Thyroid gland (tissue), 4 donors: ENCODE data around the gene CCDC83. TPM values are rescaled to one million over a fixed set of nuclear protein-coding genes. Genes with fewer than 3 reads are reported as not detected.

Source experiments
- DNase-seq, 2 donors: peaks; one replicate each; pipeline ENCODE4 v3.0.0-alpha.2; 2019
- H3K27ac ChIP-seq, 3 donors: fragments of 200-600 bp; sonication (generic); 1 replicate in 2 of 3; 2 replicates in 1 of 3; pipeline ENCODE4 v1.5.1; 2016 to 2019; ENCODE audit warnings: mild to moderate bottlenecking in 1 of 3, moderate library complexity in 1 of 3
- H3K27me3 ChIP-seq: fragments of 200-600 bp; sonication (generic); one replicate; pipeline ENCODE4 v1.5.1; 2019
- H3K36me3 ChIP-seq, 2 donors: fragments of 200-600 bp; sonication (generic); one replicate each; pipeline ENCODE4 v1.5.1; 2016 to 2019
- H3K4me1 ChIP-seq, 2 donors: fragments of 200-600 bp; sonication (generic); one replicate each; pipeline ENCODE4 v1.5.1; 2017 to 2019
- H3K4me3 ChIP-seq, 3 donors: fragments of 200-600 bp; sonication (generic); replicated peaks in 1 of 3; 1 replicate in 2 of 3; 2 replicates in 1 of 3; pipeline ENCODE4 v1.5.1; 2016; ENCODE audit warnings: mild to moderate bottlenecking in 1 of 3
- H3K9me3 ChIP-seq: fragments of 200-600 bp; sonication (generic); one replicate; pipeline ENCODE4 v1.5.1; 2017
- POLR2A ChIP-seq, 2 donors: fragments of 450-650 bp; IDR thresholded peaks; one replicate each; pipeline ENCODE4 v1.6.1; 2017; ENCODE audit warnings: antibody characterized with exemption in 2 of 2, mild to moderate bottlenecking in 2 of 2, moderate library complexity in 1 of 2
- WGBS, 2 donors: methylation state at CpG; one replicate each; pipeline ENCODE4 v1.1.5; 2017; 5-methylcytosine and 5-hydroxymethylcytosine counted together
- intact Hi-C: fragments of 100-400 bp; cut with DNase I; formaldehyde crosslinking; loops from one replicate; pipeline ENCODE4 v1.15.1; 2023
- total RNA-seq, 4 donors: library from RNA; depleted of rRNA; stranded (reverse); fragments of >200 nt; gene quantifications; one replicate each; pipeline ENCODE4 v1.2.3, GENCODE V29; 2016
- TF ChIP-seq, protein P1 (sequence below), 6 experiments: fragments of 200-600 bp in 3 of 6; fragments of 450-650 bp in 3 of 6; sonication (generic) in 3 of 6; IDR thresholded peaks; one replicate each; pipeline ENCODE4 v1.5.1; 2016 to 2019; ENCODE audit warnings: antibody characterized with exemption in 6 of 6, mild to moderate bottlenecking in 2 of 6, inconsistent platforms in 1 of 6, moderate library complexity in 1 of 6

CCDC83 gene
- total RNA-seq, 4 donors from 2014 or later: not detected

DNA sequence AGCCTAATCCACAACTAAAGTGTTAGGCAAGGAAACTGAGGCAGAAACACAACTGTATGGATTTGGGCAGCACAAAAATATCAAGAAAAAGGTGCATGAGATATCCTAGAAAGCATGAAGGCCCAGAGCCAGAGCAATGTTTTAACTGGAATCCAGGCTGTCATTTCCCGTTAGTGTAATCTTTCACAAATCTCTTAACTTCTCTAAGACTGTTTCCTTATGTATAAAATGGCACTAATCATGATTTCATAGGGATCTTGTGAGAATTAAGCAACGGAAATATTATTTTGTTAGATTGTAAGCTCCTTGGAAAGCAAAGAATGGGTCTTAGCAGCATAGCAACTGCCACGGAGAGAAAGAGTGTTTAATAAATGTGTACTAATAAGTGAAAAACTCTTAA, 29.6 kb upstream of the CCDC83 start:
- H3K4me1 ChIP-seq: peaks cover 0 to 6% of the 10 kb centered on the region in 2 donors
- DNase-seq: no peak
- TF ChIP-seq, protein P1, sequence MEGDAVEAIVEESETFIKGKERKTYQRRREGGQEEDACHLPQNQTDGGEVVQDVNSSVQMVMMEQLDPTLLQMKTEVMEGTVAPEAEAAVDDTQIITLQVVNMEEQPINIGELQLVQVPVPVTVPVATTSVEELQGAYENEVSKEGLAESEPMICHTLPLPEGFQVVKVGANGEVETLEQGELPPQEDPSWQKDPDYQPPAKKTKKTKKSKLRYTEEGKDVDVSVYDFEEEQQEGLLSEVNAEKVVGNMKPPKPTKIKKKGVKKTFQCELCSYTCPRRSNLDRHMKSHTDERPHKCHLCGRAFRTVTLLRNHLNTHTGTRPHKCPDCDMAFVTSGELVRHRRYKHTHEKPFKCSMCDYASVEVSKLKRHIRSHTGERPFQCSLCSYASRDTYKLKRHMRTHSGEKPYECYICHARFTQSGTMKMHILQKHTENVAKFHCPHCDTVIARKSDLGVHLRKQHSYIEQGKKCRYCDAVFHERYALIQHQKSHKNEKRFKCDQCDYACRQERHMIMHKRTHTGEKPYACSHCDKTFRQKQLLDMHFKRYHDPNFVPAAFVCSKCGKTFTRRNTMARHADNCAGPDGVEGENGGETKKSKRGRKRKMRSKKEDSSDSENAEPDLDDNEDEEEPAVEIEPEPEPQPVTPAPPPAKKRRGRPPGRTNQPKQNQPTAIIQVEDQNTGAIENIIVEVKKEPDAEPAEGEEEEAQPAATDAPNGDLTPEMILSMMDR (IDR thresholded peaks at IDR 0.05): no peak
- no peak for TF ChIP-seq POLR2A (IDR thresholded peaks at IDR 0.05)
- H3K36me3 ChIP-seq: no peaks in the 10 kb centered on the region
- 77 to 81% methylated on average over 3 of the region's 3 CpGs for WGBS, 2 donors
- H3K4me3 ChIP-seq: no peak overlapping the region
- no peaks in the 10 kb centered on the region for H3K9me3 ChIP-seq
- H3K27me3 ChIP-seq: no peaks in the 10 kb centered on the region
- intact Hi-C loops: no loop called here
- H3K27ac ChIP-seq: no peak overlapping the region

DNA sequence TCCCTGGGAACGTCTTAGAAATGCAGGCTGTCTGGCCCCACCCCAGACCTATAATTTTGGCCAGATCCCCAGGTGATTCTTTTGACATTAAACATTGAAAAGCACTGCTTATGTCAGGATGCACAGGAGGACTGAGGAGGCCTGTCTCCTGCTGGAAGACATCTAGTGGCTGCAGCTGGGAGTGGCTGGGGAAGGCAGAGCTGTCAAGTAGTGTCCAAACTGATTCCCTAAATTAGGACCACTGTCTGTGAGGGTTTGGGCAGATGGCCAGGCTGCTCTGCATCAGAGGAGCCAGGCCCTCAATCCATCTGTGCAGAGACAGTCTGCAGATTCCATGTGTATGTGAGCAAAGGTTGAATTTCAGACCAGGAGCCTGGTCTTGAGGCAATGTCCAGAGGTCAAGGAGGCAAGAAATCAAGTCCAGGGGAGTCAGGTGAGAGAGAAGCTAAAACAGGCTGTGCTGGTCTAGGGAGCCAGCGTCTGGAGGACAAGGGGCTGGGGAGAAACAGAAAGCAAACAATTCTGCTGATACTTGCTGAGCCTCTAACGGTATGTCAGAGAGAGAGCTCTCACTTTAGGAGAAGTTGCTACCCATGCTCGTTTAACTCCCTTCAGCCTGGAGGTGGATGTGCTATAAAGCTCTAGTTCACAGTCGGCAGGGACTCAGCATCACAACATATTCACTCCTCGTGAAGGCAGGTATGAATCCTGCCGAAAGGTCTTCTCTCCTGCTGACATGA, 28.9 kb upstream of the CCDC83 start:
- 62% methylated on average over 7 of the region's 7 CpGs for WGBS, 2 donors
- H3K4me3 ChIP-seq: no peak overlapping the region
- intact Hi-C loops: no loop called here
- peaks cover 0 to 6% of the 10 kb centered on the region in 2 donors for H3K4me1 ChIP-seq
- no peak for TF ChIP-seq POLR2A (IDR thresholded peaks at IDR 0.05)
- TF ChIP-seq, protein P1 (IDR thresholded peaks at IDR 0.05): no peak
- H3K9me3 ChIP-seq: no peaks in the 10 kb centered on the region
- no peak overlapping the region for H3K27ac ChIP-seq
- peak in 1 of 2 donors; percentile 12 for DNase-seq
- H3K27me3 ChIP-seq: no peaks in the 10 kb centered on the region
- no peaks in the 10 kb centered on the region for H3K36me3 ChIP-seq

DNA sequence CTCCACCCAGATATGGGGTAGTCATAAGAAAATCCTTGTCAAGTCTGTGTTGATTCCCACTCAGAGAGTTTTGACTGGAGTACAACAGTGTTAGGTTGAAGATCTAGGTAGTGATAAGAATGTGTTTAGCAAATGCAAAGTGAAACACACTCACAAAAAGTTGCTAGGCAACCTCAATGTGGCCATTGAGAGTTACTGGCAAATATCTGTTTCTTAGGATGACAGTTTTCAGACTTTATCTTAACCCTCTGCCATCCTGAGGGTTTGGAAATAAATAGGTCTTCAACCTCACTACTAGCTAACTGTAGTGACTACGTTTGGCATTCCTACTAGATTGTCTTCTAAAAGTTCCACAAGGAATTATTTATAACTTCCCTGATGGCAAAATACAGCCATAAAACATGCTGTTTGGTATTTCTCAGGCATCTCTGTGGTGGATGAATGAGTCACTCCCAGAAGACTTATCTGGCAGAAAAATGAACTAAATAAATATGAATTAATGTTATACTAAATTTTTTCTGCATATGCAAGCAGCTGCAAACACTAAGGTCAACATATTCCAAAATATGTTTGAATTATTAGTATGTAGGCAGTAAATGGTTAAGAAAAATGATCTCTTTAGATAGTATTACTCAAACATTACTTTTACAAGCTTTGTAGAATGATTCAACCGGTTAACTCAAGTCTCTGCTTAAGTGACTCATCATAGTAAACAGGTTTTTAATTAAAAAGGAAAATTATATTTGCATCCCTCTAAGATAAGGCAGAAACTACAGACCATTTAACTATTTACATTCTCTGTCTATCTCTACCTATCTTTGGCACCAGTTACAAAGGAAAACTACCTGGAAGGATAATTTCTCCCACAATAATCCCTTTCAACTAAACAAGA, 27.2 kb upstream of the CCDC83 start:
- Histone ChIP-seq H3K27ac (no peak overlapping the region), H3K27me3 (no peaks in the 10 kb centered on the region), H3K36me3 (no peaks in the 10 kb centered on the region), H3K4me1 (peaks cover 0 to 6% of the 10 kb centered on the region in 2 donors), H3K4me3 (no peak overlapping the region), H3K9me3 (no peaks in the 10 kb centered on the region)
- 34 to 41% methylated on average over 2 of the region's 2 CpGs for WGBS, 2 donors
- TF ChIP-seq, protein P1 (IDR thresholded peaks at IDR 0.05): no peak
- TF ChIP-seq POLR2A (IDR thresholded peaks at IDR 0.05): no peak
- DNase-seq: no peak
- intact Hi-C loops: no loop called here

DNA sequence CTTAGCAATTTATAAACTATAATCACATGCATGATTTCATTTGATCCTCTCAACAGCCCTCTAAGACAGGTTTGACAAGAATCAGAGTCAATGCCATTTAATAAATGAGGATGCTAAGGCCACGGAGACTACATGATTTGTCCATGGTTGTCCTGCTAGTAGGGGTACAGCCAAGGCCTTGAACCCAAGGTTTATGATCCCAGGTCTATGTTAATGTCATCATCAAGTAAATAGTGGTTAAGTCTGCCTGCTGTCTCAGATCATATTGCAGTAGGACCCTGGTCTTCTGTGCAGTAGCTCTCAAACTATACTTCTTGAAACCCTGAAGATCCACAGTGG, 26.6 kb upstream of the CCDC83 start:
- 67 to 77% methylated on average over 1 of the region's 1 CpG for WGBS, 2 donors
- intact Hi-C loops: no loop called here
- Histone ChIP-seq H3K4me3 (no peak overlapping the region), H3K9me3 (no peaks in the 10 kb centered on the region), H3K27me3 (no peaks in the 10 kb centered on the region), H3K36me3 (no peaks in the 10 kb centered on the region), H3K4me1 (peaks cover 0 to 6% of the 10 kb centered on the region in 2 donors), H3K27ac (no peak overlapping the region)
- TF ChIP-seq, protein P1 (IDR thresholded peaks at IDR 0.05): no peak
- no peak for TF ChIP-seq POLR2A (IDR thresholded peaks at IDR 0.05)
- DNase-seq: no peak

DNA sequence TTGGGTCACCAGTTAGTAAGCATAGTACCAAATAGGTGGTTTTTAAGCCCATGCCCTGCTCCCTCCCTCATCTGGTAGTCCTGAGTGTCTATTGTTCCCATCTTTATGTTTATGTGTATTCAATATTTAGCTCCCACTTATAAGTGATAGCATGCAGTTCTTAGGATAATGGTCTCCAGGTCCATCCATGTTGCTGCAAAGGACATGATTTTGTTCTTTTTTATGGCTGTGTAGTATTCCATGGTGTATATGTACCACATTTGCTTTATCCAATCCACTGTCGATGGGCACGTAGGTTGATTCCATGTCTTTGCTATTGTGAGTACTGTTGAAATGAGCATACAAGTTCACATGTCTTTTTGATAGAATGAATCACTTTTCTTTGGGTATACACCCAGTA, 26.0 kb upstream of the CCDC83 start:
- H3K9me3 ChIP-seq: no peaks in the 10 kb centered on the region
- no peaks in the 10 kb centered on the region for H3K36me3 ChIP-seq
- WGBS, 2 donors: 97 to 100% methylated on average over 2 of the region's 2 CpGs
- no peak overlapping the region for H3K4me3 ChIP-seq
- no peaks in the 10 kb centered on the region for H3K27me3 ChIP-seq
- intact Hi-C loops: no loop called here
- H3K4me1 ChIP-seq: peaks cover 0 to 6% of the 10 kb centered on the region in 2 donors
- DNase-seq: no peak
- TF ChIP-seq, protein P1 (IDR thresholded peaks at IDR 0.05): no peak
- no peak for TF ChIP-seq POLR2A (IDR thresholded peaks at IDR 0.05)
- H3K27ac ChIP-seq: no peak overlapping the region
